Lower lobe of right lung (tissue), 2 donors: Measurements from ENCODE around the gene ADAMTS17. TPM values are rescaled to one million over a fixed set of nuclear protein-coding genes. Genes with fewer than 3 reads are reported as not detected.

Source experiments
- ATAC-seq, 2 donors: fragments of 200-7000 bp; cut with Tn5 transposase; one replicate each; pipeline ENCODE4 v1.9.1; 2020 to 2022; ENCODE audit warnings: mild to moderate bottlenecking in 2 of 2, moderate library complexity in 2 of 2
- DNase-seq: peaks from one replicate; pipeline ENCODE4 v3.0.0-alpha.2; 2020
- H3K27ac ChIP-seq: fragments of 200-600 bp; one replicate; pipeline ENCODE4 v1.8.0; 2022
- H3K27me3 ChIP-seq: fragments of 200-600 bp; one replicate; pipeline ENCODE4 v1.8.0; 2022; ENCODE audit warnings: low read depth
- H3K36me3 ChIP-seq: fragments of 200-600 bp; one replicate; pipeline ENCODE4 v1.8.0; 2022; ENCODE audit warnings: mild to moderate bottlenecking
- H3K4me1 ChIP-seq: fragments of 200-600 bp; one replicate; pipeline ENCODE4 v1.8.0; 2022
- H3K4me3 ChIP-seq: fragments of 200-600 bp; one replicate; pipeline ENCODE4 v1.8.0; 2022; ENCODE audit warnings: mild to moderate bottlenecking
- H3K9me3 ChIP-seq: fragments of 200-600 bp; one replicate; pipeline ENCODE4 v1.8.0; 2022
- intact Hi-C: fragments of 100-400 bp; cut with DNase I; formaldehyde crosslinking; loops from one replicate; pipeline ENCODE4 v1.11.0; 2022
- total RNA-seq: library from RNA; stranded (reverse); fragmentation: NEBNext Ultra II Directional; extraction: Animal tissue kit (Norgen Biotek cat#: 25700); gene quantifications from one replicate; pipeline ENCODE4 v1.2.1, GENCODE V29; 2021
- TF ChIP-seq, protein P1 (sequence below): fragments of 200-600 bp; IDR thresholded peaks from one replicate; pipeline ENCODE4 v1.8.0; 2022; ENCODE audit warnings: antibody characterized with exemption, mild to moderate bottlenecking
- donor health status: DM: no; HTN: yes; CAD: no; lungs with severe emphysema.

Gene ADAMTS17
- total RNA-seq, 1 donor from 2014 or later = 3.0 TPM

DNA sequence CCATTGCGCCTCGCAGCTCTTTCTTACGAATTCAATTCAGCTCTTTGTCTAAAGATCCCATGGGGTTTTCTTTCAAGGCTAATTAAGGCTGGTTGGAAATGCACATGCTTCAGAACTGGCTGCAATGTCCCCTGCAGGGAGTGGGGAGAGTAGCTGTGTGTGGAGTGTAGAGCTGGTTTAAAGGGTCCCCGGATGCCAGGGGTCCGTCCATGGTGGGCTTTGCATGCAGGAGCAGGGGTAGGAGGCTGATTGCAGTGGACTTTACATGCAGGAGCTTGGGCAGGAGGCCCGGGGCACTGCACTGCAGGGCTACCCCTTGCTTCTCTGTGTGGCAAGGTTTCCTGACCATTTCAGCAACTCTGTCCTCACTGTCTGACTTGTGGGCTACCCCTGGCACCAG lies 346.9 kb downstream of the ADAMTS17 start:
- no peaks in the 10 kb centered on the region for H3K4me1 ChIP-seq
- H3K36me3 ChIP-seq = no peaks in the 10 kb centered on the region
- ATAC-seq = no peak
- TF ChIP-seq, protein P1, sequence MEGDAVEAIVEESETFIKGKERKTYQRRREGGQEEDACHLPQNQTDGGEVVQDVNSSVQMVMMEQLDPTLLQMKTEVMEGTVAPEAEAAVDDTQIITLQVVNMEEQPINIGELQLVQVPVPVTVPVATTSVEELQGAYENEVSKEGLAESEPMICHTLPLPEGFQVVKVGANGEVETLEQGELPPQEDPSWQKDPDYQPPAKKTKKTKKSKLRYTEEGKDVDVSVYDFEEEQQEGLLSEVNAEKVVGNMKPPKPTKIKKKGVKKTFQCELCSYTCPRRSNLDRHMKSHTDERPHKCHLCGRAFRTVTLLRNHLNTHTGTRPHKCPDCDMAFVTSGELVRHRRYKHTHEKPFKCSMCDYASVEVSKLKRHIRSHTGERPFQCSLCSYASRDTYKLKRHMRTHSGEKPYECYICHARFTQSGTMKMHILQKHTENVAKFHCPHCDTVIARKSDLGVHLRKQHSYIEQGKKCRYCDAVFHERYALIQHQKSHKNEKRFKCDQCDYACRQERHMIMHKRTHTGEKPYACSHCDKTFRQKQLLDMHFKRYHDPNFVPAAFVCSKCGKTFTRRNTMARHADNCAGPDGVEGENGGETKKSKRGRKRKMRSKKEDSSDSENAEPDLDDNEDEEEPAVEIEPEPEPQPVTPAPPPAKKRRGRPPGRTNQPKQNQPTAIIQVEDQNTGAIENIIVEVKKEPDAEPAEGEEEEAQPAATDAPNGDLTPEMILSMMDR = no peak
- intact Hi-C loops = no loop called here
- H3K27ac ChIP-seq = no peak overlapping the region
- no peak for DNase-seq
- H3K9me3 ChIP-seq = no peaks in the 10 kb centered on the region
- no peak overlapping the region for H3K4me3 ChIP-seq
- no peaks in the 10 kb centered on the region for H3K27me3 ChIP-seq

DNA sequence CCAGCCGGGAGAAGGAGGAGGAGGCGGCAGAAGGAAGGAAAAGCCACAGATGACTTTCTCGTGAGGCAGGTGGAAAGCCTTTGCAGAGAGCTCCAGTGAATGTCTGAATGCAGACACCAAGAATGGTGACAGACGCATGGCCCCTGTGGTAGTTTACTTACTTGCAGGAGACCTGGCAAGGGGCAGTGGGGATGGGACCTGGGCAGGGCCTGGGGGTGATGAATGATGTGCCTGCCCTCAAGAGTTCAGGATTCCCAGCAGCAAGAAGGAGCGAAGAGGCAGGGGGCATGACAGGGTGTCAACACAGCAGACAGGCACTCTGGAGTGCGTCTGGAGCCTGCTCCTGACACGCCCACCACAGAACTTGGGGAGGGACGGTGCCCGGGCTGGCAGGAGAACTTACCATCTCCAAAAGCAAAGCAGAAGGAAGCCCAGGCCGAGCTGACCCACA lies 348.1 kb downstream of the ADAMTS17 start:
- Histone ChIP-seq H3K4me3 (no peak overlapping the region), H3K9me3 (no peaks in the 10 kb centered on the region), H3K27me3 (no peaks in the 10 kb centered on the region), H3K4me1 (no peaks in the 10 kb centered on the region), H3K36me3 (no peaks in the 10 kb centered on the region), H3K27ac (no peak overlapping the region)
- TF ChIP-seq, protein P1 = no peak
- ATAC-seq (no peak), DNase-seq (no peak)
- intact Hi-C loops = no loop called here

DNA sequence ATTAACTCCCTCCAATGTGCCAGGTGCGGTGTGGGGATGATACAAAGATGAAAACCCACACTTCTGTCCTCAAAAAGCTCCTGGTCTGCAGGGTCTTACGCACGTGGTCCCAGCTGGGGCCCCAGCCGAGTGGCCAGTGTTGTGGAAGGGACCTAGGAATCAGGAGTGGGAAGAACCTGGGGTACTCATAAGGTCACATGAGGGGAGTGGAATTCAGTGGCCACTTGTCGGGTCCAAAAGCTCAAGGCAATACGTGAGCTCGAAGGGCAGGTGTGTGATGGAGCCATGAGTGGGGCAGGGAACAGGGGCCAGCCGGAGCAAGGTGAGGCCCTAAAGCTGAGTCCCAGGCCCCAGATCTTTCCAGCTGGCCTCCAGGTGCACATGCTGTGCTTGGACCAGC lies 348.5 kb downstream of the ADAMTS17 start:
- ATAC-seq (no peak), DNase-seq (no peak)
- Histone ChIP-seq H3K4me3 (no peak overlapping the region), H3K4me1 (no peaks in the 10 kb centered on the region), H3K27me3 (no peaks in the 10 kb centered on the region), H3K9me3 (no peaks in the 10 kb centered on the region), H3K36me3 (no peaks in the 10 kb centered on the region), H3K27ac (no peak overlapping the region)
- TF ChIP-seq, protein P1 = no peak
- intact Hi-C loops = no loop called here

DNA sequence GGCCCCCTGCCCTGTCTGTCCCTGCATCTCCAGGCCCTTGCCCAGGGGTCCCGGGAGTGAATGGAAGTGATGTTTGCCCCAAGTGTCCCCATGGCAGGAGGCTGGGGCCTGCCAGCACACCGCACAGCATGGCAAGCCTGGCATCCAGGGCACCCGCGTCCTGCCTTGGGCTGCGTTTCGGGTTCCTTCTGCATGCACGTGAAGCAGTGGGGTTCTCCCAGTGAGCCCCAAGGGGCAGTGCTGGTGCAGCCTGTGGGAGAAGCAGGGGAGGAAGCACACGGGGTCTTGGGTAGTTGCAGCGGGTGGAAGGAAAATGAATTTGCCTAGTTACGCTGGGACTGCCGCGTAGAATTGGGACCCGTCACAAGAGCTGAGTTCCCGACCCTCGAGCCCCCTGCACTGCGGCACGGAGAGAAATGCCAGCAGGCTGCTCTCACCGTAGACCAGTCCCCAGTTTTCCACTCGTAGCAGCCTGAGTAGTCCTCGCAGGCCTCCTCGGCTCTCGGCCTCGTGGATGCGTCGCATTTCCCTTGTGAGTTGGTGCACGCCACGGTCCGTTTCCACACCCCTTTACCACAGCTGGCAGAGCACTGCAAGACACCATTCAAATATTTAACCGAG lies 349.1 kb downstream of the ADAMTS17 start:
- TF ChIP-seq, protein P1 = no peak
- Histone ChIP-seq H3K4me3 (no peak overlapping the region), H3K4me1 (no peaks in the 10 kb centered on the region), H3K9me3 (no peaks in the 10 kb centered on the region), H3K27ac (no peak overlapping the region), H3K36me3 (no peaks in the 10 kb centered on the region), H3K27me3 (no peaks in the 10 kb centered on the region)
- ATAC-seq (no peak), DNase-seq (no peak)
- intact Hi-C loops = no loop called here

DNA sequence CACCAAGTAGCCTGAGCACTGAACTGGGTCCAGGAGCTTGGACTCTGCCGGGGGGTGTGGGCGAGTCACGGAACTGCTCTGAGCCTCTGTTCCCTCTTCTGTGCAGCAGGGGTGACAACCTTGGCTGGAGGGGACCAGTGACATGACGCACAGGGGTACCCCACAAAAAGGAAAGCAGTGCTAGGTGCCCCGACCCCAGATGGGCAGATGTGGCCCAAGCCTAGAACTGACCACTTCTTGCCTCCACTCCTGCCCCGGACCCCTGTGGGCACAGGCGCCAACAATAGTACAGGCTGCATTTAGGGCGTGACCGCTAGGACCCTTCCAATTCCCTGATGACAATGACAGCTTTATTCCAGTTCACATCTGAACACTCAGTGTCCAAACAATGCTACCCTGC lies 352.7 kb downstream of the ADAMTS17 start:
- Histone ChIP-seq H3K27ac (no peak overlapping the region), H3K27me3 (no peaks in the 10 kb centered on the region), H3K4me1 (no peaks in the 10 kb centered on the region), H3K36me3 (no peaks in the 10 kb centered on the region), H3K4me3 (no peak overlapping the region), H3K9me3 (no peaks in the 10 kb centered on the region)
- TF ChIP-seq, protein P1 = no peak
- DNase-seq (no peak), ATAC-seq (no peak)
- intact Hi-C loops = no loop called here
